GM21423 (cell line): ENCODE data around the gene BANK1.

Experiments
- ATAC-seq: cut with Tn5 transposase; IDR thresholded peaks from one replicate; pipeline ENCODE4 v1.9.1; 2021; ENCODE audit warnings: mild to moderate bottlenecking, moderate library complexity; ENCODE audit not compliant: unreplicated experiment

Gene BANK1

GRCh38 chr4:102007959-102008425 is 217.5 kb downstream of the BANK1 start:
- peak; percentile 92 for ATAC-seq

- ATAC-seq: no peak
Observed at GRCh38 chr4:102008711-102009110, 218.2 kb downstream of the BANK1 start.

- ATAC-seq: no peak
Observed at GRCh38 chr4:102022343-102022742, 231.8 kb downstream of the BANK1 start.

GRCh38 chr4:102027961-102028360 is 237.4 kb downstream of the BANK1 start:
- ATAC-seq: no peak

GRCh38 chr4:102031406-102031805 is 240.9 kb downstream of the BANK1 start:
- ATAC-seq: no peak

GRCh38 chr4:102036016-102036415 is 245.5 kb downstream of the BANK1 start:
- ATAC-seq: no peak

GRCh38 chr4:102036619-102037376 is 246.3 kb downstream of the BANK1 start:
- ATAC-seq: no peak

GRCh38 chr4:102037566-102037965 is 247.0 kb downstream of the BANK1 start:
- no peak for ATAC-seq

GRCh38 chr4:102042871-102043802 is 252.6 kb downstream of the BANK1 start:
- ATAC-seq: no peak

- no peak for ATAC-seq
Observed at GRCh38 chr4:102047616-102048015, 257.1 kb downstream of the BANK1 start.

GRCh38 chr4:102055805-102056204 is 265.3 kb downstream of the BANK1 start:
- no peak for ATAC-seq

GRCh38 chr4:102057122-102057521 is 266.6 kb downstream of the BANK1 start:
- ATAC-seq: no peak

GRCh38 chr4:102061133-102061532 is 270.6 kb downstream of the BANK1 start:
- peak; percentile 87 for ATAC-seq

GRCh38 chr4:102064747-102065442 is 274.4 kb downstream of the BANK1 start:
- ATAC-seq: no peak

GRCh38 chr4:102076622-102077021 is 286.1 kb downstream of the BANK1 start:
- no peak for ATAC-seq

- ATAC-seq: no peak
Observed at GRCh38 chr4:102080184-102080583, 289.7 kb downstream of the BANK1 start.

GRCh38 chr4:102089850-102090621 is 299.5 kb downstream of the BANK1 start:
- no peak for ATAC-seq

- no peak for ATAC-seq
Observed at GRCh38 chr4:102091656-102092055, 301.1 kb downstream of the BANK1 start.

- no peak for ATAC-seq
Observed at GRCh38 chr4:102094481-102094880, 304.0 kb downstream of the BANK1 start.

- ATAC-seq: no peak
Observed at GRCh38 chr4:102103368-102103767, 312.8 kb downstream of the BANK1 start.
